Activated T-helper 9 cell treated with anti-CD3 and anti-CD28 coated beads, Interleukin-2, amount 50 U/mL, for 16 hours (primary cell): Measurements from ENCODE around the gene AURKB.
"Not testable (repeated sequence)": the region's sequence is repeated elsewhere in the genome, so short reads cannot be mapped to it uniquely, and the experiment has no call there.

Experiments used
- DNase-seq: peaks from one replicate; pipeline ENCODE4 v3.0.0-alpha.2; 2020; ENCODE audit warnings: low read depth

Gene AURKB

DNA sequence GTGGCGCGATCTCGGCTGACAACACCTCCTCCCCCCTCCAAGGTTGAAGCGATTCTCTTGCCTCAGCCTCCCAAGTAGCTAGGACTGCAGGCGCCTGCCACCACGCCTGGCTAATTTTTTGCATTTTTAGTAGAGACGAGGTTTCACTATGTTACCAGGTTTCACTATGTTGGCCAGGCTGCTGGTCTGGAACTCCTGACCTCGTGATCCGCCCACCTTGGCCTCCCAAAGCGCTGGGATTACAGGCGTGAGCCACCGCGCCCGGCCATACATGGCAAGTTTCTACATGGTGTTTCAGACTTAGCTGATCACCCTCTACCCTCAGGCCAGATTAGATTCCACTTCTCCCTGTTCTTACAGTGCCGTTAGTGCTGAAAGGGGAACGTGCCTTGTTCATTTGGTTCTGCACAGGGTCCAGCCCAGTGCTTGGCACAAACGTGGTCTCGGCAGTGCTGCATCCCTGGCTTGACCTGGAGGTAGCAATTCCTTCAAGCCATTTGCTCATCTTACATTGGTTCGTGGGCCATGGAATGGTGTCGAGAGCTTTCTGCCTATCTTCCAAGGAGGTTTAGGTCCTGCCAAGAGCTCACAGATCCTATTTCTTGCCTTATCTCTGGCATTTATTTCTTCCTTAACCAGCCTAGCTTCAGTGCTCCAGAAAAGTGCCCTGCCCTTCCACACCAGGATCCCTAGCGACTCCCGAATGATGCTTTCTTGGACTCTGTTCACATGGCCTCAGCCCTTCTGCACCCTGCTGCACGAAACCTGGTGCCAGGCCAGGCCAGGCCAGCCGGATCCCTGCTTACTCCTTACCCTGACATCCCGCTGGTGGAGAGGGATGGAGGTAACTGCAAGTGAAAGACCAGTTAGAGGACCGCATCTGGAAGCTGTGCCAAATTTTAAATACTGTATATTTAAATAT lies 14.8 kb upstream of the AURKB start:
- no peak for DNase-seq

DNA sequence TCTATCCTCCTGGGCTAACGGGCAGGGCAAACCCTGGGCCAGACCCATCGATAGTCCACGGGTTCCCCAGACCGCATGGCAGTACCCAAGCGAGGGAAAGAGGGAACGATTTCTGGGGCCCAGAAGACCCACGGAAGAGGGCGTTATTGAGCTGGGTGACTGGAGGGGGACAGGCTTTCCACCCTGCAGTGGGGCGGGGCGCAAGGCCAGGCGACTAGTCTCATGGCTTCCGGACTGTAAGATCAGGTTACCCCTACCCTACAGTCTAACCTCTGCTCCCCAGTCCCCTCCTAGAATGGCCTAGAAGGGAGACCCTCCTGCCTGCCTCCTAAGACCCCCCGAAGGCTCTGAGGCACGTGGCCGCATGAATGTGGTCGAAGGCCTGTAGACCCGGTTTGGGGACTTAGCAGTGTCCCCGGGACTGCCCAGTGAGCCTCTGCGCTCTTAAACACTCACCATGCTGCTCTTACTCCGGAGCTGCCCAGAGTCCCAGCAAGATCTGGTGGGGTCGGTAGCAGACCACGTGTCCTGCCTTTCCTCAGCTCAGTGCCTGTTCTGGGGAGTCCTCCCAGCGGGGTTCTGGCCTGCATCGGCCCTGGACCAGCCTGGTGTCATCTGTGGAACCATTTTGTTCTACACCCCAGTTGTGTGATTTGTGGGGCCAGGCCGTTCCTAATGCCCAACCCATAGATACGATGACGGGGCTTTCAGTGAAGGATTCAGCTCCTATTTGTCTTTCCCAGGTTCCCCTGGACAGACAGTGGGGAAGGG lies 13.2 kb upstream of the AURKB start:
- DNase-seq = peak; percentile 26

DNA sequence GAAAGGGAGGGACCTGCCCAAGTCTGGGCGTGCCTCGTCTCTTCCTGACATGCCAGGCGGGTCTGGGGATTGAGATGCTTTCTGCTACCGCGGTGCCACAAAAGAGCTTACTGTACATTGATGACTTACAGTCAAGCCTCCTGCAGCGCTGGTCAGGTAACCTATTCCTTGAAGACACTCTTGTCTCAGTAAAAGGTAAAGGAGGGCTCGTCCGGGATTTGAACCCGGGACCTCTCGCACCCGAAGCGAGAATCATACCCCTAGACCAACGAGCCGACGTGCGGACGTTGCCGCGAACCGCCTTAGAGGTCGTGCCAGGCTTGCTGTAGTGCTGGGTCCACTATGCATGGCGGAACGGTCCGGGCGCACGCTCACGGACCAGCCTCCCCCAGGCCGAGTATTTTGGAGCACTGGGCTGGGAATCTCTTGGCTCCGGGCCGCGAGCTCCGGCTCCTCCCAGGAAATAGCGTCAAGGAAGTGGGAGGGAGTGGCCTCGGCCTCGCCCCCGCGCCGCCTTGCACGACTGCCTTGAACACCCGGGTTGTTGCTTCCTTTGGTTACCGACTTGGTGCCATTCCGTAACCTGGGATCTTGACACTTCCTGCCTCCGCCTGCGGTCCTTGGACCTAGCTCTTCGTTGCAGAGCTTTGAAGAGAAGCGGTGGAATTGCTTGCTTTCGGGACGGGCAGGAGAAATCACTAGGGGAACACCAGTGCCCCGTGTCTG lies 12.4 kb upstream of the AURKB start:
- DNase-seq = peak; percentile 77

DNA sequence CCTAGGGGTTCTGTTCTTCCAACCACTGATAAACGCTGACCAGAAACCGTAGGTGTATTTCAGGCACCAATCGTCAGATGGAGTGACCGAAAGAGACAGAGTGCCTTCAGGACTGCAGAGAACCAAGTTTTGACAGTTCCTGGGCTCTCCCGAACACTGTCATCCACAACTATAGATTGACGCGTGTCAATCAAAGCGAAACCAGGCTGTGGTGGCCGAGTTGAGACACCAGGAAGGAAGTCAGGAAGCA lies 11.9 kb upstream of the AURKB start:
- no peak for DNase-seq

DNA sequence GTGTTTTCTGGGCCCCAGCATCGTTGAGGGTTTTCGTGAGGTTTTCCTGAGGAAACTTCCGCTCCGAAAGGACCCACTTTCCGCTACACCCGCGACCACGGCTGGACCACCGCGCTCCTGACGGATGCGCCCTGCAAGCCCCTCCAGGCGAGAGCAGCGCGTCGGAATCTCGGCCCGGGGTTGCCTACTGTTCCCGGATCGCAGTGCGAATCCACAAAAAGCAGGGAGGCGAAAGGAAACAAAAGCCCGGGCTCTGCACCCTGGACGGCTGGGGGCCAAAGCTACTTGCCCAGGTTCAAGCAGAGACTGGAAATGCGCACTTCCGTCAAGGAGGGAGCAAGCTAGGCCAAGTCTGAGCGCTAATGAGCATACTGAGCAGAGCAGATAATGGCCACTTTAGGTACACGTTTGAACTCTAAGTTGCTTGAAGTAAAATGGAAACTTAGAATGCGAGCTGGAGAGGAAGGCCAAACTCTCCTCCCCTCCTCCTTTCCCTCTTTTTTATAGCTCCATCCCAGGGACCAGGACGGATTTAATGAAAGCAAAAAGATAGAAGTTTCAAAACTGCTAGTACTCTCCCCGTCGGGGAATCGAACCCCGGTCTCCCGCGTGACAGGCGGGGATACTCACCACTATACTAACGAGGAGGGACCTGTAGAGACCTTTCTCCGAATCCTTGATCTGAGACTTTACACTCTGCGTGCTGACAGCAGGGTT lies 11.4 kb upstream of the AURKB start:
- DNase-seq = peak; percentile 79

DNA sequence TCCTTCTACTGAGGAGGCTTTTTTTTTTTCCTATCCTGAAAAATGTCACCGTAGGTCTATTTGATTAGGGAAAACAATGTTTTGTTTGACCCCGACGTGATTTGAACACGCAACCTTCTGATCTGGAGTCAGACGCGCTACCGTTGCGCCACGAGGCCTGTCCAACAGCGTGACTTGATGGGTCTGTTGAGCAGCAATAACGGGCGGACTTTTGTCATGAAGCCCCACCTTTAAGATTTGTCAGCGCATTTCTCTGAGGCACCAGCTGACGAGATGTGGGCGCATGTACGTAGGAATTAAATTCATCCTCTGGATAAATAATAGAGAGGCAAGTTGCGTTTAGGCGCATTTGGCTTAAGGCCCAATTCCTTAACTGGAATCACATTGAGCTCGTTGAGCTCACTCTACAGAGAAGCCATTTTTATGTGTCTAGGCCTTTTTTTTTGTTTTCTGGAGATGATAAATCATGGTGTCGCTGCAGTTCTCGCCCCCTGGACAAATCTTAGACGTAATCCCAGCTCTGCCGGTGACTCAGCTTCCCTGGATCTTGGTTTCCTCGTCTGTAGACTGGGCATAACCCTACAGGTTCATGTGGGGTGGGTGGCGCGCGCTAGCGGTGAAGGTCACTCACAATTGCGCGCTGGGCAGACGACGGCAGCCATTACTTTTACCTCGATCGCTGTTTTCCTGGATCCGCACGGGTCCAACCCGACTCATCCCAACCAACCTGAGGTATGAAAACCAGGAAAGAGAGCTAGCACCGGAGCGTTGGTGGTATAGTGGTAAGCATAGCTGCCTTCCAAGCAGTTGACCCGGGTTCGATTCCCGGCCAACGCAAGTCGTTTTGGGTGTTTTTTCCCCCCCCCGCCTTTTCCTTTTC lies 10.6 kb upstream of the AURKB start:
- DNase-seq = peak; percentile 78

DNA sequence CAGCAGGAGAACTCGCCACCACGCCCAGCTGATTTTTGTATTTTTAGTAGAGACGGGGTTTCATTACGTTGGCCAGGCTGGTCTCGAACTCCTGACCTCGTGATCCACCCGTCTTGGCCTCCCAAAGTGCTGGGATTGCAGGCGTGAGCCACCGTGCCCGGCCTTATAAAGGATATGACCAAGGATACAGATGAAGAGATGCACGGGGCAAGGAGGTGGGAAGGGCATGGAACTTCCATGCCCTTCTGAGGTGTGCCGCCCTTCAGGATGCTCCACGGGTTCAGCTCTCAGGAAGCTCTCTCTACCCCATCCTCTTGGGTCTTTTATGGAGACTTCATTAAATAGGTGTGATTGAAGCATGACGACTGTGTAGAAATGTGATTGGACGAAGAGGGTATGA lies 3.6 kb upstream of the AURKB start:
- not testable (repeated sequence) for DNase-seq

DNA sequence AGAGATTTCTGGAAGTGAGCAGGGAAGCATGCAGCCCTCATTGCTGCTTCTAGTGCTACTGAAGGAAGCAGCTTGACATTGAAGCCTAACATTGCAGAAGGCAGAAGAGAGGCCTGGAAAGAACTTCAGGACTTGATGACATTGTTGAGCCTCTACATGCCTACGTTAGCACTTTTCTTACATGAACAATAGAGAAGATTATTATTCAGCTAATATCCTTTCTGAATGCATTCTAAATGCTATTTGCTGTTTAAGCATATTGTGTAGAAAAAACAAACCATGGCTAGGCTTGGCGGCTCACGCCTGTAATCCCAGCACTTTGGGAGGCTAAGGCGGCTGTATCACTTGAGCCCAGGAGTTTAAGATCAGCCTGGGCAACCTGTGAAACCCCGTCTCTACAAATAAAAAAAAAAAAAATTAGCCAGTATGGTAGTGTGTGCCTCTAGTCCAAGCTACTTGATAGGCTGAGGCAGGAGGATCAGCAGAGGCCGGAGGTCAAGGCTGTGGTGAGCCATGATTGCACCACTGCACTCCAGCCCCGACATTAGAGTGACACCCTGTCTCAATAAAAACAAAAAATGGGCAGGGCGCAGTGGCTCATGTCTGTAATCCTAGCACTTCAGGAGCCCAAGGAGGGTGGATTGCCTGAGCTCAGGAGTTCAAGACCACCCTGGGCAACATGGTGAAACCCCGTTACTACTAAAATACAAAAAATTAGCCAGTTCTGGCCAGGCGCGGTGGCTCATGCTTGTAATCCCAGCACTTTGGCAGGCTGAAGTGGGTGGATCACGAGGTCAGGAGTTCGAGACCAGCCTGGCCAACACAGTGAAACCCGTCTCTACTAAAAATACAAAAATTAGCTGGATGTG lies 2.2 kb upstream of the AURKB start:
- DNase-seq = no peak

DNA sequence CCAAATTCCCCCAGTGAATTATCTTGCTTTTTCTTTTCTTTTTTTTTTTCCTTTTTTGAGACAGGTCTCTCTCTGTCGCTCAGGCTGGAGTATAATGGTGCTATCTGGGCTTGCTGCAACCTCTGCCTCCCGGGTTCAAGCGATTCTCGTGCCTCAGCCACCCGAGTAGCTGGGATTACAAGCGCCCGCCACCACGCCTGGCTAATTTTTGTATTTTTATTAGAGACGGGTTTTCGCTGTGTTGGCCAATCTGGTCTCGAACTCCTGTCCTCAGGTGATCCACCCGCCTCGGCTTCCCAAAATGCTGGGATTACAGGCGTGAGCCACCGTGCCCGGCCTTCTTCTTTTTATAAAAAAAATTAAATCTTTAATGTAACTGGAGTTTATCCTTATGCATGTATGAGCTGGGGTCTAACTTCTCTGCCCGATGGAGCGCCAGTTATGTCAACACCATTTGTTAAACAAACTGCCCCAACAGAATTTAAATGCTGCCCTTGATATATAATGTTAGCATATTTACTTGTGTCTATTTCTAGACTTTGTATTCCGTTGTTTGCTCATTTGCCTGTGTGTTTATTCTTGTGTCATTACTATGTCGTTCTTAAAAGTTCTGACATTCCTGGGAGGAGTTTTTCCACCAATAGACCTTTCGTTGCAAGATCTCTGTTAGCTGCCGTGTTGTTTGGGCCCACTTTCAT lies 535 bp upstream of the AURKB start:
- no peak for DNase-seq

DNA sequence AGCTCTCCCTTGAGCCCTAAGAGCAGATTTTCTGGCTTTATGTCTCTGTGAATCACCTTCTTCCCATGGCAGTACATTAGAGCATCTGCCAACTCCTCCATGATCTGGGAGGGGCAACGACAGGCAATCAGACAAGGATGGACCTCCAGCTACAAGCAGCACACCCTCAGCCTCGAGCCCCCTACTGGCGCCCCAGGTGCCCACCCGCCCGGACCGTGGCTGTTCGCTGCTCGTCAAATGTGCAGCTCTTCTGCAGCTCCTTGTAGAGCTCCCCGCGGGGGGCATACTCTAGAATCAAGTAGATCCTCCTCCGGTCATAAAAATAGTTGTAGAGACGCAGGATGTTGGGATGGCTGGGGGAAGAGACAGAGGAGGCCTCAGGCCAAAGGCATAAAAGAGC lies 3.8 kb downstream of the AURKB start:
- no peak for DNase-seq

DNA sequence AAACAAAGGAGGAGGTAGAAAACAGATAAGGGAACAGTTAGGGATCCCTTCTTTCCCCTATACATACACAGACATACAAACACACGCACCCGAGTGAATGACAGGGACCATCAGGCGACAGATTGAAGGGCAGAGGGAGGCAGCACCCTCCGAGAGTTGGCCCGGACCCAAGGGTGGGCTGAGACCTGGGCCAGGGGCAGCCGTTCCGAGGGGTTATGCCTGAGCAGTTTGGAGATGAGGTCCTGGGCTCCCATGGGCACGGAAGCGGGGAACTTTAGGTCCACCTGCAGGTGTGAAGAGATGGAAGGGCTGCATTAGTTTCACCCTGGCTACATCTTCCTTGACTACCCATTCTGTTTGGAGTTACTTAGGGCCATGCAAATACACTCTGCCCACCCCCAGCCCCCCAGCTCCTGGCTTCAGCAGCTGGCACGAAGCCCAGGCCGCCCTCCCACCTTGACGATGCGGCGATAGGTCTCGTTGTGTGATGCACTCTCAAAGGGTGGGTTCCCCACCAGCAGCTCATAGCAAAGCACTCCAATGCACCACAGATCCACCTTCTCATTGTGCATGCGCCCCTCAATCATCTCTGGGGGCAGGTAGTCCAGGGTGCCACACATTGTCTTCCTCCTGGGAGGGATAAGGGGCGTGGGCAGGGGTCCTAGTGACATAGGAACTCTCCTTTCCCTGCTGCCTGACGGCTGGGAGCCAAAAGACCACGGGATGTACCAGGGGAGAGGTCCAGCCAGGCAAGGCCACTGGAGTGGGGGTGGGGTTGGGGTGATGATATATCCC lies 5.4 kb downstream of the AURKB start:
- DNase-seq = no peak

DNA sequence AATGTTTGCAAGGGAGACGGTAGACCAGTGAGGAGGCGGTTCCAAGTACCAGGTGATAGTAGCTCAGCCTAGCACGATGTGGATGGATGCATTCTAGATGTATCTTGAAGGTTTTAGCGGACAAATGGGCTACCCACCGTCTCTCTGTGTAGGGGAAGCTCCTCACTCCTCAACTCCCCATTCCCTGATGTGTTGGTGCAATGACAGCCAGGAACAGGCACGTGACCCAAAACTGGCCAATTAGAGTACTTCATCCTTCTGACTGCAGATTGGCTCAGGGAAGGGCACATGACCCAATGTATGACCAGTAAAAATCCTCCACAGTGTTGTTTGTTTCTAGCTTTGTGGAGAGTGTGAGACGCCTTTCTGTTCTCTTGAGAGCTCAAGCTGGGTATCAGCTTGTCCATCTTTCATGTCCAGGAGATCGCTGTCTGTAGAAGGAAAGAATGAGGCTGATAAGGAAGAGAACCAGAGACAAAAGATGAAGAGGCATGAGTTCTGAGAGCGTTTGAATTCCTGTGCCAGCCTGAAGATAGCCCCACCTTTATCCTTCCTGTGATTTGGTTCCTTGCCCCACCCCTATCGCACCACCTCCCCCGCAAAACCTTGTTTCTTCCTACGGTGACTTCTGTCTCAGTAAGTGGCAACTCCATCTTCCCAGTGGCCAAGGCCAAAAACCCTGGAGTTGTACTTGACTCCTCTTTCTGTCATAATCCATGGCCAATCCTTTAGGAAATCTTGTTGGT lies 18.1 kb downstream of the AURKB start:
- no peak for DNase-seq

DNA sequence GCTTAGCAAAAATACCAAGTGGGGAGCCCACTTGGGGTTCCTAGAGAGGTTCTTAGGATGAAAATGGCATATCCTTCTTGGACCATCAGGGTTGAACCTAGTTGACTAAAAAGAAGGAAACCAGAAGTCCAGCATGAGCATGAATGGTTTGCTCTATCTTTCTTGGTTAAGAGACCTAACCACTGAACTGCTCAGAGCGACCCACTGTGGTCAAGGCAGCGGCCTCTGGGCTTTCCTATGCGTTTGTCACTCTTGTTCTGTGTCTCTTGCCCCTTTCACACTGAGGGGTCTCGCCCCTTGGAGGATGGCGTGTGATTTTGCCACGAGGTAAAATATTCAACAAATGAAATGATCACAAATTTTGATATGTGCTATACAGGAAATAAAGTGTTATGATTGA lies 19.9 kb downstream of the AURKB start:
- no peak for DNase-seq

DNA sequence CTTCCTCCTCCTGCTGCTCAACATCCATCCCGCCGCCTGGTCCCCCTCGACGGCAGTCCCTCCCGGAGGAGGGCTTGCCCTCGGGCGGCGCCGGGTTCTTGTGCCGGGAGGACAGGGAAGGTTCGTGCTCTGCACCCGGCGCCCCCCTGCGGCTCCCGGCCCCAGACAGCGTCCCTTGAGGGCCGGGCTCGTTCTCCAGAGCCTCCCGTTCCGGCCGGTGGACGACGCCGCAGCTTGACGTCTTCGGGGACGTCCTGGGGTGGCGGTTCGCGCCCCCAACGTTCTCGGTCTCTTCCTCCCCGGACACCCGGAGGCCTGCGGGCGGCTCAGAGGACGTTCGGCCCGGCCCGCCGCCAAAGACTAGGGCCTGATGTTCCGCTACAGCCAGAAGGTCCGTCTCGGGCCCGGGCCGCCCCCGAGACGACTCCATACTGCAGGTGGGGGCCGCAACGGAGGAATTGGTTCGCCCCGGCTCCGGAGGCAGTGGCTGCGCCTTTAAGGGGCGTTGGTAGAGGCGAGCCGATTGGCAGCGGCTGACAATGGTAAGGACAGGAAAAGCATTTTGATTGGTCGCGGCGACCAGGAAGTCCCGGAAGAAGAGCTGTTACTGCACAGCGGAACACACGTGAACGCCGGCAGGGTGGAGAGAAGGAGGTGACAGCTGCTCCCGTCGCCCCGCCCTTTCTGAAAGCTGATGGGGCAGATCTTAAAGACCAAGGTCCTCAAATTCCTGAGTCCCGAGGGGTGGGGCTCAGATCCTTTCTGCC lies 20.5 kb downstream of the AURKB start, which contains the start of gene BORCS6:
Gene BORCS6, minus strand, starts transcription at position 470 of the 767 bp plus-strand sequence. Its CDS starts 40 bp downstream, at position 430.
- DNase-seq = peak; percentile 91

DNA sequence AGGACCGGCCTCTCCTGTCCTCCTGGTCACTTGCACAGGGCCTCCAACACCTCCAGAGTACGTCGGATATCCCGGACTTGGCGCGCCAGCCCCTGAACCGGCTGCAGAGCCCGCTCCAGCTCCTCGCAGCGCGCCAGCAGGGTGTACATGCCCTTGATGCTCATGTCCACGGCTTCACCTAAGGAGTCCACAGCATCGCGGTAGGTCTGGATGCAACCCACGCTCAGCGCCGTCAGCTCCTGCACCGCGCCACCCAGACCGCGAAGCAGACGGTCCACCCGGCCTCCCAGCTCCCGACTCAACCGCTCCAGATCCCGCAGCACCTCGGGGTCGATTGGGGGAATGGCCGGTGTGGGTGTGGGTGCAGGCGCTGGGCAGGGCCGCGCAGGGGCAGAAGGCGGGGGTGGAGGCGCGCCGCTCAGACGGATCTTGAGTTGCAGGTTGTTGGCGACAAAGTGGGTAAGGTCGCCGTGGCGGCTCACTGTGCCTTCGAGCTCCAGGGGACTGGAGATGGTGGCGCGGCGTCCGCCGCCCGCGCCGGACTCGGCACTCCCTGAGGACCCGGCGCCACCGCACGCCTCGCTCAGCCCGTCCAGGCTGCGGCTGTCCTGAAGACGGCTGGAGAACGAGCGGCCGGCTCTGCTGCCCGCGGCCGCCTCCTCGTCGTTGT lies 21.2 kb downstream of the AURKB start:
- no peak for DNase-seq

DNA sequence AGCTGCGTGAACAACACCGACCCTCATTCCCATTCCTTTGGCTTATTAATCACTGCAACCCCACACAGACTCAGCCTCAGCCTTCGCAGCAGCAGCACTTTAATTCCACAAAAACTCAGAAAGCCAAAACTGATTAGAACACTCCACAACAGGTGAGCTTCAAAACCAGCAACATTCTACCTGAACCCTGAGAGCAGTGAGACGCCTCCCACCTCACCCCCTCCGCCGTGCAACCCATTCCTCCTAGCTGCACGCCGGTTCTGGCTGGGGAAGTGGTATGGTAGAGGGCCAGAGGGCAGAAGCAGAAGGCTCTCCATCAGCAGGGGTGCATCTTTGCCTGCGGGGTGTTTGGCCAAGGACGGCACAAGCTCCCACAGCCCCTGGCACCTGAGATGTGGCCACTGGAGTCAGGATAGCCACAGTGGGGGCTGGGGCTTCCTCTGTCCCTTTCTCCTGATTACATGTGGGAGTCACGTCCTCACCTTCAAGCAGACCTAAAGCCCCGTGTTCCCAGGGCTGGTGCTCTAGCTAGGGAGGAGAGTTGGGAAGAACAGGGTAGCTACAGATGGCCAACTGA lies 22.0 kb downstream of the AURKB start:
- DNase-seq = no peak
